HG03521 (cell line): ENCODE measurements around the gene FAM53A.
"Not testable (repeated sequence)": the region's sequence is repeated elsewhere in the genome, so short reads cannot be mapped to it uniquely, and the experiment has no call there.

Experiments used
- ATAC-seq: cut with Tn5 transposase; IDR thresholded peaks from one replicate; pipeline ENCODE4 v1.9.1; 2021; ENCODE audit warnings: mild to moderate bottlenecking, moderate library complexity; ENCODE audit not compliant: unreplicated experiment

The FAM53A gene

DNA sequence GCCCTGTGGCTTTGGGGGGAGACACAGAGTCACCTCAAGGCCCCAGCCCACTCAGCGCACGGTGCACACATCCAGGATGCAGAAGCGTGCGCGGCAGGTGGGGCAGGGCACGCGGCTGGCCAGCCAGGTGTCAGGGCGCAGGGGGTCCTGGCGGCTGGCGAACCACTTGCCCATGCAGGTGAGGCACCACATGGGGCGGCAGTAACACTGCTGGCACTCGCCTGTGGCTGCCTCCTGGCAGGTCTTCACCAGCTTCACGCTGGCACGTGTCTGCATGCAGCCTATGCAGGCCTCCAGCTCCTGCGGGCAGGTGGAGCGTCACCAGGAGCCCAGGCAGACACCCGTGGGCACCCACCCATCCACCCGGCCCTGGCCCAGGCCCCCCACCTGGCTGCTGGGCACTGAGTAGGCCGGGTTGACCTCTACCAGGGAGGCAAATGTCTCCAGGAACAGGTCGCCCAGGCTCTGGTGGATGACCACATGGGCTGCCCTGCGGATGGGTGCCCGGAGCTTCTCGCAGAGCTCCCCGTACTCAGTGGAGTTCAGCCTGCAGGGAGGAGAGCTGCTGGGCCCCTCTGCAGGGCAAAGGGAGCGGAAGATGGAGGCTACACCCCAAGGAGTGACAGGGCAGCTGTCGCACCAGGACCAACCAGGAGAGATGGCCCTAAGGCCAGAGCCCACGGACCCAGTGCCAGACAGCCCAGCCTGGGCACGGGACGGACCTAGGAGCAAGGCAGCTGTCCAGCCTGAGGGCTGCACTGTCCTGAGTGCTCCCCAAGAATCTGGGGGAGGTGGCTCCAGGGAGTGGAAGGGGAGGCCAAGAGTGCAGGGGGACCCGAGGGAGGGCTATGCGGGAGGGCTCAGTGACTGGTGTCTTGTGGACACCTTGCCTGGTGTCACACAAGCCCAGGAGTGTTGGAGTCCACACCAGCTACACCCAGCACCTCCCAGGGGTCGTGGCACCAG lies 33.3 kb upstream of the FAM53A start:
- ATAC-seq, result no peak

DNA sequence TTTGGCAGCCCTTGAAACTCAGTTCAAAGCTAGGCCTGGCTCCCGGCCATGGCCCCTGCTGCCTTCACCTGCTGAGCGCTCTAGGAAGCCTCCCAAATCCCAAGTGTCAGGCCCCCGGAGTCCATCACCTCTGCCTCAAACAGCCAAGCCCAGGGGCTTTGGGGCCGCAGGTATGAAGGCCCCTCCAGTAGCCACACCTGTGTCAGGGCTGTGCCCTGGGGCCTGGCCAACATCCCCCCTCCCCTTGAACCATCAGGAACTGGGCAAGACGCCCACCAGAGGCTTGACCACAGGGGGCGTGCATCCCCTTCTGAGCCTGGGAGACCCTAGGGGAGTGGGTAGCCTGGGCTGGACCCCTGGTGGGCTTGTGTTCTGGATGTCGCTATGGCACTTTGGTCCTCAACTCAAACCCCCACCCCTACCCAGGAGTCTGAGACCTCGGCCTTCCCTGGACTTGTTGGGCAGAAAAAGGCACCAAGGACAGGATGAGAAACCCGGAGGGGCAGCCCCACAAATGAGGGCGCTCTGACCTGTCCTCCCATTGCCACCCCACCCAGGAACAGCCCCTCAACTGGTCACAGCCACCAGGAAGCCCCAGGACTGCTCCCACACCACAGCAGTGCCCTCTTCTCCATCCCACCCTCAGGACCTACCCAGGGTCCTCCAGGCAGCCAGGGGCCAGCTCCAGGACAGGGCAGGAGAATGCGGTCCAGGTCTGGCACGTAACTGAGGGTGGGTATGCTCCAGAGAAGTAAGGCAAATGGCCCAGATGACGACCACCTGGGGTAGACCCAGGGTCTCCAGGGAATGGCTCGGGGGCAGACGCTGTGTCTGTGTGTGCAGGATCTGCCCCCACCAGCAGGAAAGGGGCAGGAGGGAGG lies 32.2 kb upstream of the FAM53A start:
- no peak for ATAC-seq

DNA sequence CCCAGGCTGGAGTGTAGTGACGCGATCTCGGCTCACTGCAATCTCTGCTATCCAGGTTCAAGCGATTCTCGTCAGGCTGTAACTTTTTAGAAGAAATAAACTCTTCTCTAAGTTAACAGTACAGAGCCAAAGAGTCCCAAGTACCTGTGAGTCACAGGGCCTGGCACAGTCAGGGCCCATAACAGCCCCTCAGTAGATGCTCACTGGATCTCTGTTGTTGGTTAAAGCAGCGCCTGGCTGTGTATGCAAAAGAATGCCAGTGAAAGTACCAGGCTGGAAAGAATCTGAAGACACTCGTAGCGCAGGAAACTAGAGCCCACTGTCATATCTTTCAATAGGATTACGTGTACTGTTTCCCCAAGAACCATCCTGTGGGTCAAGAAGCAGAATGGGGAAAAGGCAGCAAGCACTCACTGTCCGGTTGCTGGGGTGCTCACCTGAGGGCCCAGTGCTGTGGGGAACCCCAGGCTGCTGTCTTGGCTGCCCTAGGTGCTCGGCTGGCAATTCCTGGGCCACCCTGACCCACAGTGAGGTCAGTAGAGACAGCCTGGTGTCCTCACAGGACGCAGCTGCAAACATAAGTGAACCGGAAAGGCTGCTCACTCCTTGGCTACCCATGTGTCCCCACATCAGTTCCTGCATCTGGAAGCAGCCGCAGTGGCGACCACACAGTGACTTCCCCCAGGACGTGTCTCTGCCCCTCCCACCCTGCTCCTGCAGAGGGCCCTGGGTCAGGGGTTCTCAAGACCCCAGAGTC lies 31.1 kb upstream of the FAM53A start:
- ATAC-seq, result no peak

DNA sequence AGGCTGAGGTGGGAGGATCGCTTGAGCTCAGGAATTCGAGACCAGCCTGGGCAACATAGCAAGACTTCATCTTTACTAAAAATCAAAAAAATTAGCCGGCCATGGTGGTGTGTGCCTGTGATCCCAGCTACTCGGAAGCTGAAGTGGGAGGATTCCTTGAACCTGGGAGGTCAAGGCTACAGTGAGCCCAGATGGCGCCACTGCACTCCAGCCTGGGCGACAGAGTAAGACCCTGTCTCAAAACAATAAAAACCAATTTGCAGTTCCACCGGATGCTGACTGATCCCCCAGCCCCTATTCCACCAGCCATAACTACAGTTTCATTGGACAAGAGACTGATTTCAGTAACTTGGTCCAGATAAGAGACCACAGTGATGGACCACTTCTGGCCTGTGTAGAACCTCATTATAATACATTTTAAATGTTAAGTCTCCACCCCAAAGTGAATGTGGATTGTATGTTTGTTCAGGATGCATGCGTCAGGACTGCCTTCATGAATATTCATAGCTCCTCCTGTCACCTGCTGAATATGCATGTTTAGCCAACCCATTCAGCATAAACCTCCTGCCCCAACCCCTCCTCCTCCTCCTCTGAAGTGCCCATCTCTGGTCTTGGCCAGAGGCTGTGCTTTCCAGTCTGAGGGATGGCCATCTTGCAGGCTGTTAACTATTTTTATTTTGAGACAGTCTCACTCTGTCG lies 30.3 kb upstream of the FAM53A start:
- no peak for ATAC-seq

GRCh38 chr4:1713003-1713851 lies 29.1 kb upstream of the FAM53A start:
- no peak for ATAC-seq

GRCh38 chr4:1712216-1713002 lies 28.3 kb upstream of the FAM53A start, which contains the start of gene SLBP:
Gene SLBP (minus strand): TSS chr4:1712319. CDS start chr4:1712188, 131 bp downstream.
- ATAC-seq, result peak; percentile 66

DNA sequence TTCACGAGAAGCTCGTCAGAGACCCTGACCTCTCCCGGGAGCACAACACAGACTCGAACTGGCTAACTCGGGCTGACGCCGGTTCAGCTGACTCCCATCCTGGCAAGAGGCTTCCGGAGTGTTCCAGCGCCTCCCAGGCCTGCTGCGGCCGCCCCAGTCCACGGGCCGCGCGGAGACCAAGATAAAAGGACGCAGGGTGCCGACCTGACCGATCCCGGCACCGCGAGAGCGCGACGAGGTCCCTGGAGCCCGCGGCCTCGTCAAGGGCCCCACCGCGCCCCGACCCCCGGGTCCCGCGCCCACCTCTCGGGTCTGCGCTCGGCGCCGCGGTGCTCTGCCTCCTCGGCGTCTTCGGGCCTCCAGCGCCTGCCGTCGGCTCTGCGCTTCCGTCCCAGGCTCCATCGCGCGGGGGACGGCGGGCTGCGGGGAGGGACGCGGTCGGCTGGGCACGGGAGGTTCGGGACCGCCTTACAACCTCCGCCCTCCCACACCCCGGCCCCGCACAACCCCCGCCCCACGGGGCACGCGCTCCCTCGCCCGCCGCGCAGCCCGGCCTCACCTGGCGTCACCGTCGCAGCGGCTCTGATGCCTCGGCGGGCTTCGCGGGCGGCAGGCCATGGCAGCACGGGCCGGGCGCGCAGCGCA lies 27.6 kb upstream of the FAM53A start:
- peak; percentile 13 for ATAC-seq

DNA sequence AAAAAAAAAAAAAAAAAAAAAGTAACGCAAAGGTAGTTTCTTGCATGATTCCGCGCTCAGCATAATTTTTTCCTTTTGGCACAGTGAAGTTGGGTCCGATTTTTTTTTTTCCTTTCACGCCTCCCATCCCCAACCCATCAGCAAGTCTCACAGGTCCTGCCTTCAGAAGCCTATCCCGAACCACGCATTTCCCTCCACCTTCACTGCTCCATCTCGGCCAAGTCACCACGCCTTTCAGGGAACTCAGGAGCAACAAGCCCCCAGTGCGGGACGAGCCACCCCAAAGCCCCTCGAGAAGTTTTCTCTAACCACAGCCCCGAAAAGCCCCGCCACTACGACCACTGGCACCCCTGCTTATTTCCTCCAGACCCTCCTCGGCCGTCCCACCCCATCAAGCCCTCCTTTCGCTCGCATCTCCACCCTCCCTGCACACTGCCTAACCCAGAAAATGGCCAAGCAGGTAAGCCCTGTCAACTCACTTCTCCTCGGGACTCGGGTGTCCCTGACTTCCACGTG lies 27.0 kb upstream of the FAM53A start:
- ATAC-seq, result no peak

DNA sequence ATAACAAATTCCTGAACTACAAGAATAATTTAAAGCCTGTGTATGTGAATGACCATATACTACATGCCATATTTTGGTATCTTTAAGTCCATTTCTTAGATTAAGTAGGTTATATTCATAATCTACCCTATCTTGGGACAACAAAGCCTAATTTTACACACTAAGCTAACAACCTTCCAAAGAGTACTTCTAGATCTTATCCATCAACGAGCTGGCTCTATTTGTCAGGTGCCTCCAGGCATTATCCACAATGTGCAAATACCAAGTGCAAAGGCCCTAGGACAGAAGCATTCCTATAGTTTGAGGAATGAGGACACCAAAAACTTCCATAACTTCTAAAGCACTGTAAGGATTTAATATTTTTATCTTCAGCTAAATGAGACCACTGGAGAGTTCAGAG lies 24.5 kb upstream of the FAM53A start:
- ATAC-seq, result no peak

GRCh38 chr4:1706358-1706757 lies 22.2 kb upstream of the FAM53A start:
- ATAC-seq, result no peak

- no peak for ATAC-seq
Observed at GRCh38 chr4:1705732-1706131, 21.6 kb upstream of the FAM53A start.

GRCh38 chr4:1703867-1704266 lies 19.8 kb upstream of the FAM53A start:
- ATAC-seq, result no peak

GRCh38 chr4:1701671-1702070 lies 17.6 kb upstream of the FAM53A start:
- not testable (repeated sequence) for ATAC-seq

GRCh38 chr4:1695913-1696312 lies 11.8 kb upstream of the FAM53A start:
- no peak for ATAC-seq

DNA sequence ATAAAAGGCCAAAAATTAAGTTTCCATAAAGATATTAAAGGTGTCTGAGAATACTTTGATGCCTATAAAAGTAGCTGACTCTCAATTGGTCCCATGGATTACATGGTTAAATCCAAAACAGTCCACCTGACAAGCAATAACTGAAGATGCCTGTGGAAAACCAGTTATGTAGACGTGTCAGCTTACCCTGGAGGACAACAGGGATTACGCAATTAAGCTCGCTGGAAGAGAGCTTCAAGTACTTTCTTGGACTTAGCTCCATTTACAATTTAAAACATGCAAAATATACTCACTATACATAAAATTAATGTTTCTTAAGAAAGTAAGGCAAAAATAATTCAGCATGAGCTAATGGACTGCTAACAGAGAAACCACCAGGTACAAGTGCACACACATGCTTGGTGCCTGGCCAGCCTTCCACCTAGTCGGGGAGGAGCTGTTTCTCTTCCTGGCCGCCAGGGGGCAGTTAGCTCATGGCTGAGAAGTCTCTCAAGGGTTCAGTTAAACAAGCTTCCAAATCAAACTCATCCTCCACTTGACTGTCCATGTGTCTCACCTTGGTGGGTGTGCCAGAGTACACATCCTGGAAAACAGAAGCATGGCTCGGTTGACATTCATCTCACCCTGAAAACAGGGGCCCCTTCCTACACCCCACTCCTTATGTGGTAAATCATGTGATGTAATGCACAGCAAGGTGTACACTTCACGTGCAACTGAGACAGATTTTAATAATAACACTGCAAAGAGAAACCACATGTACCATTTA lies 9.2 kb upstream of the FAM53A start:
- peak; percentile 59 for ATAC-seq

- no peak for ATAC-seq
Observed at GRCh38 chr4:1691737-1692373, 7.7 kb upstream of the FAM53A start.

- ATAC-seq, result no peak
Observed at GRCh38 chr4:1690698-1691097, 6.6 kb upstream of the FAM53A start.
